Uterus (tissue), 2 donors: ENCODE measurements around the gene HOXA10.

Source experiments
- POLR2A ChIP-seq, 2 donors: fragments of 450-650 bp; IDR thresholded peaks; one replicate each; pipeline ENCODE4 v1.6.1; 2016; ENCODE audit warnings: antibody characterized with exemption in 2 of 2, mild to moderate bottlenecking in 1 of 2, moderate library complexity in 1 of 2
- TF ChIP-seq, protein P1 (sequence below), 4 experiments: fragments of 200-600 bp in 2 of 4; fragments of 450-650 bp in 2 of 4; sonication (generic) in 2 of 4; IDR thresholded peaks; one replicate each; pipeline ENCODE4 v1.5.1; 2016 to 2019; ENCODE audit warnings: antibody characterized with exemption in 4 of 4, mild to moderate bottlenecking in 2 of 4, moderate library complexity in 1 of 4

DNA sequence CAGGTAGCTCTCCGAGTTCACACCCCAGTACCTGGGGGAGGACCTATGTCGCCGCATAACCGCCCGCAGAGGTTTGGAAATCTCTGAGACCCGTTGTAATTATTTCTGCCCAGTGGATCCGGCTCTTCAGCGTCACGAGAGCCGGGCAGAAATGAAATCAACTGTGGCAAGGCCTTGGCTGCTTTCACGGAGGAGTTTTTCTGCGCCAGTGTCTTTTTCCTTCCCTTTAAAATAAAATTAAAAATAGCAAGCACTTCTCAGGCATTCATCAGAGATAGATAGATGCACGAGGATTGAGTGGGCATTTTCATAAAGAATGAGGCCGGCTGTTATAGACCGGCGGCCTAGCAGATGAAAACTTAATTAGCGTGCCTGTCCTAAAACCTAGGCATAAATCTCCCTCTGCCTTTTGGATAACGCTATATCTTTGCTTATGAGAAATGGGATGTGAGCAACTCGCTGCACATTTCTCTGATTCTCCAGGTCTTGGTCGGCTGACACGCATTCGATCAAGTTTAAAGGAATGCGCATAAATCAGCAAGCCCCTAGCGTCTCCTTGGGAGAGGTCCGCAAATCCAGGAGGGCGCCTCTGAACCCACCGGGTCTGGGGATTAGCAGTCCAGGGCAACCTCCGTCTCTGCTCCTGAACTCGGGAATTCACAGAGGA lies 19.3 kb upstream of the HOXA10 start:
- TF ChIP-seq, protein P1, sequence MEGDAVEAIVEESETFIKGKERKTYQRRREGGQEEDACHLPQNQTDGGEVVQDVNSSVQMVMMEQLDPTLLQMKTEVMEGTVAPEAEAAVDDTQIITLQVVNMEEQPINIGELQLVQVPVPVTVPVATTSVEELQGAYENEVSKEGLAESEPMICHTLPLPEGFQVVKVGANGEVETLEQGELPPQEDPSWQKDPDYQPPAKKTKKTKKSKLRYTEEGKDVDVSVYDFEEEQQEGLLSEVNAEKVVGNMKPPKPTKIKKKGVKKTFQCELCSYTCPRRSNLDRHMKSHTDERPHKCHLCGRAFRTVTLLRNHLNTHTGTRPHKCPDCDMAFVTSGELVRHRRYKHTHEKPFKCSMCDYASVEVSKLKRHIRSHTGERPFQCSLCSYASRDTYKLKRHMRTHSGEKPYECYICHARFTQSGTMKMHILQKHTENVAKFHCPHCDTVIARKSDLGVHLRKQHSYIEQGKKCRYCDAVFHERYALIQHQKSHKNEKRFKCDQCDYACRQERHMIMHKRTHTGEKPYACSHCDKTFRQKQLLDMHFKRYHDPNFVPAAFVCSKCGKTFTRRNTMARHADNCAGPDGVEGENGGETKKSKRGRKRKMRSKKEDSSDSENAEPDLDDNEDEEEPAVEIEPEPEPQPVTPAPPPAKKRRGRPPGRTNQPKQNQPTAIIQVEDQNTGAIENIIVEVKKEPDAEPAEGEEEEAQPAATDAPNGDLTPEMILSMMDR (IDR thresholded peaks at IDR 0.05): no peak
- no peak for TF ChIP-seq POLR2A (IDR thresholded peaks at IDR 0.05)
